ENCODE data around the gene PIGQ.

DNA sequence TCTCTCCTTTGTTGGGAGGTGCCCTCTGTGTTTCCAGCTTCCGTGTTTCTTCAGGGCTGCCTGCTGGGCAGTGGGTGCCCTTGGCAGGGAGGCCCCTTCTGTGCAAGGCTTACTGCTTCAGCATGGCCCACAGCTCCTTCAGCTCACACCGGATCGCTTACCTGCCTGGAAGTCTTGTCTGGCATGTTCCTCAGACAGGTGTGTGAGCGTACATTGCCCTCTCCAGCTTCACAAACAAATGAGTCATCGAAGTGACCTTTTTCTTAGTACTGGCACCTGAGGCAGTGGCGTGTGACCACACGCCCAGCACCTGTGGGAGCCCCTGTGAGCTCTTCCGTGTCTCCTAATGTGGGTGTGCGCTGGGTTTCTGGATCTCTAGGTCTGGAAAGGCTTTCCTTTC, 23.6 kb downstream of the PIGQ start:
- TF ChIP-seq POLR2AphosphoS5 (IDR thresholded peaks at IDR 0.05; ENCODE audit: low read depth, low read length) (no peak), TCF7L2 (IDR thresholded peaks at IDR 0.05; ENCODE audit: low read depth, low read length) (no peak)
- TF ChIP-seq, protein P1, sequence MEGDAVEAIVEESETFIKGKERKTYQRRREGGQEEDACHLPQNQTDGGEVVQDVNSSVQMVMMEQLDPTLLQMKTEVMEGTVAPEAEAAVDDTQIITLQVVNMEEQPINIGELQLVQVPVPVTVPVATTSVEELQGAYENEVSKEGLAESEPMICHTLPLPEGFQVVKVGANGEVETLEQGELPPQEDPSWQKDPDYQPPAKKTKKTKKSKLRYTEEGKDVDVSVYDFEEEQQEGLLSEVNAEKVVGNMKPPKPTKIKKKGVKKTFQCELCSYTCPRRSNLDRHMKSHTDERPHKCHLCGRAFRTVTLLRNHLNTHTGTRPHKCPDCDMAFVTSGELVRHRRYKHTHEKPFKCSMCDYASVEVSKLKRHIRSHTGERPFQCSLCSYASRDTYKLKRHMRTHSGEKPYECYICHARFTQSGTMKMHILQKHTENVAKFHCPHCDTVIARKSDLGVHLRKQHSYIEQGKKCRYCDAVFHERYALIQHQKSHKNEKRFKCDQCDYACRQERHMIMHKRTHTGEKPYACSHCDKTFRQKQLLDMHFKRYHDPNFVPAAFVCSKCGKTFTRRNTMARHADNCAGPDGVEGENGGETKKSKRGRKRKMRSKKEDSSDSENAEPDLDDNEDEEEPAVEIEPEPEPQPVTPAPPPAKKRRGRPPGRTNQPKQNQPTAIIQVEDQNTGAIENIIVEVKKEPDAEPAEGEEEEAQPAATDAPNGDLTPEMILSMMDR (IDR thresholded peaks at IDR 0.05), result no peak
- TF ChIP-seq, protein P2, sequence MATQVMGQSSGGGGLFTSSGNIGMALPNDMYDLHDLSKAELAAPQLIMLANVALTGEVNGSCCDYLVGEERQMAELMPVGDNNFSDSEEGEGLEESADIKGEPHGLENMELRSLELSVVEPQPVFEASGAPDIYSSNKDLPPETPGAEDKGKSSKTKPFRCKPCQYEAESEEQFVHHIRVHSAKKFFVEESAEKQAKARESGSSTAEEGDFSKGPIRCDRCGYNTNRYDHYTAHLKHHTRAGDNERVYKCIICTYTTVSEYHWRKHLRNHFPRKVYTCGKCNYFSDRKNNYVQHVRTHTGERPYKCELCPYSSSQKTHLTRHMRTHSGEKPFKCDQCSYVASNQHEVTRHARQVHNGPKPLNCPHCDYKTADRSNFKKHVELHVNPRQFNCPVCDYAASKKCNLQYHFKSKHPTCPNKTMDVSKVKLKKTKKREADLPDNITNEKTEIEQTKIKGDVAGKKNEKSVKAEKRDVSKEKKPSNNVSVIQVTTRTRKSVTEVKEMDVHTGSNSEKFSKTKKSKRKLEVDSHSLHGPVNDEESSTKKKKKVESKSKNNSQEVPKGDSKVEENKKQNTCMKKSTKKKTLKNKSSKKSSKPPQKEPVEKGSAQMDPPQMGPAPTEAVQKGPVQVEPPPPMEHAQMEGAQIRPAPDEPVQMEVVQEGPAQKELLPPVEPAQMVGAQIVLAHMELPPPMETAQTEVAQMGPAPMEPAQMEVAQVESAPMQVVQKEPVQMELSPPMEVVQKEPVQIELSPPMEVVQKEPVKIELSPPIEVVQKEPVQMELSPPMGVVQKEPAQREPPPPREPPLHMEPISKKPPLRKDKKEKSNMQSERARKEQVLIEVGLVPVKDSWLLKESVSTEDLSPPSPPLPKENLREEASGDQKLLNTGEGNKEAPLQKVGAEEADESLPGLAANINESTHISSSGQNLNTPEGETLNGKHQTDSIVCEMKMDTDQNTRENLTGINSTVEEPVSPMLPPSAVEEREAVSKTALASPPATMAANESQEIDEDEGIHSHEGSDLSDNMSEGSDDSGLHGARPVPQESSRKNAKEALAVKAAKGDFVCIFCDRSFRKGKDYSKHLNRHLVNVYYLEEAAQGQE (IDR thresholded peaks at IDR 0.05; ENCODE audit: insufficient read depth in 1 of 2, low read depth in 2 of 2, low read length in 1 of 2), result no peak
